Erythroblast (primary cell): ENCODE data around the gene SNIP1.
"Not testable (repeated sequence)": the region's sequence is repeated elsewhere in the genome, so short reads cannot be mapped to it uniquely, and the experiment has no call there.

Experiments
- DNase-seq, 2 experiments: peaks; one replicate each; lab custom pipeline; 2025; lab: John Stamatoyannopoulos, UW
- GATA1 ChIP-seq: IDR thresholded peaks from 2 replicates; pipeline ENCODE4 v1.6.1; 2011; ENCODE audit warnings: low read depth, mild to moderate bottlenecking, control low read depth, low read length, moderate library complexity
- POLR2A ChIP-seq: IDR thresholded peaks from 2 replicates; pipeline ENCODE4 v1.6.1; 2011; ENCODE audit warnings: mild to moderate bottlenecking, low read length

The SNIP1 gene

GRCh38 chr1:37513795-37514349 lies 40.2 kb downstream of the SNIP1 start:
- no peak for TF ChIP-seq GATA1
- TF ChIP-seq POLR2A, result no peak
- peak; percentile 46 to 66 for DNase-seq

- peak in 1 of 2 experiments; percentile 8 for DNase-seq
- TF ChIP-seq POLR2A (no peak), GATA1 (no peak)
Measured at GRCh38 chr1:37509181-37509580, 44.9 kb downstream of the SNIP1 start.

- TF ChIP-seq POLR2A (no peak), GATA1 (no peak)
- DNase-seq, result no peak
Measured at GRCh38 chr1:37506740-37507139, 47.4 kb downstream of the SNIP1 start.

GRCh38 chr1:37502791-37503190 lies 51.3 kb downstream of the SNIP1 start:
- not testable (repeated sequence) for DNase-seq

- TF ChIP-seq GATA1, result no peak
- no peak for DNase-seq
Measured at GRCh38 chr1:37502104-37502503, 52.0 kb downstream of the SNIP1 start.

GRCh38 chr1:37501661-37502060 lies 52.4 kb downstream of the SNIP1 start:
- no peak for DNase-seq
- no peak for TF ChIP-seq GATA1

- DNase-seq, result peak; percentile 60 to 67
- TF ChIP-seq GATA1 (no peak), POLR2A (no peak)
Measured at GRCh38 chr1:37498872-37499617, 55.0 kb downstream of the SNIP1 start.

GRCh38 chr1:37497832-37498231 lies 56.3 kb downstream of the SNIP1 start:
- TF ChIP-seq GATA1 (no peak), POLR2A (no peak)
- DNase-seq, result no peak

GRCh38 chr1:37495875-37496274 lies 58.2 kb downstream of the SNIP1 start:
- DNase-seq, result no peak
- TF ChIP-seq POLR2A (no peak), GATA1 (no peak)

- TF ChIP-seq GATA1, result no peak
- TF ChIP-seq POLR2A, result no peak
- no peak for DNase-seq
Measured at GRCh38 chr1:37493336-37494098, 60.6 kb downstream of the SNIP1 start.

GRCh38 chr1:37487619-37487984 lies 66.5 kb downstream of the SNIP1 start:
- TF ChIP-seq GATA1 (no peak), POLR2A (no peak)
- no peak for DNase-seq

GRCh38 chr1:37486680-37487618 lies 67.1 kb downstream of the SNIP1 start:
- TF ChIP-seq GATA1 (no peak), POLR2A (no peak)
- DNase-seq, result peak; percentile 74 to 88

- DNase-seq, result no peak
- TF ChIP-seq POLR2A (no peak), GATA1 (no peak)
Measured at GRCh38 chr1:37485902-37486679, 68.0 kb downstream of the SNIP1 start.
